Spinal cord (tissue), 10 donors: ENCODE results near the gene TNRC6B. TPM values are rescaled to one million over a fixed set of nuclear protein-coding genes. Genes with fewer than 3 reads are reported as not detected.
"Not testable (repeated sequence)": the region's sequence is repeated elsewhere in the genome, so short reads cannot be mapped to it uniquely, and the experiment has no call there.

ENCODE experiments used
- DNase-seq, 6 donors: peaks; one replicate each; pipeline versions ENCODE4 v3.0.0 to v3.0.0-alpha.2; 2013 to 2015; ENCODE audit warnings: low spot score in 6 of 6, low read depth in 4 of 6
- H3K27ac ChIP-seq: one replicate; pipeline ENCODE4 v1.5.1; 2013; ENCODE audit warnings: low read depth, low read length, control low read depth
- H3K27me3 ChIP-seq: one replicate; pipeline ENCODE4 v1.6.1; 2013; ENCODE audit warnings: low read length; ENCODE audit not compliant: control insufficient read depth, insufficient read depth
- H3K36me3 ChIP-seq: one replicate; pipeline ENCODE4 v1.6.1; 2013; ENCODE audit warnings: low read length; ENCODE audit not compliant: control insufficient read depth, insufficient read depth
- H3K4me1 ChIP-seq: one replicate; pipeline ENCODE4 v1.6.1; 2013; ENCODE audit warnings: low read length; ENCODE audit not compliant: control insufficient read depth, insufficient read depth
- H3K4me3 ChIP-seq: one replicate; pipeline ENCODE4 v1.5.1; 2013; ENCODE audit warnings: low read depth, low read length, control low read depth
- H3K9me3 ChIP-seq: one replicate; pipeline ENCODE4 v1.6.1; 2013; ENCODE audit warnings: low read length; ENCODE audit not compliant: control insufficient read depth, insufficient read depth
- WGBS: methylation state at CpG from one replicate; pipeline ENCODE4 v1.1.5; 2013; ENCODE audit warnings: missing lambda C conversion rate; ENCODE audit not compliant: insufficient coverage; 5-methylcytosine and 5-hydroxymethylcytosine counted together
- polyA plus RNA-seq, 2 donors: library from polyadenylated mRNA; unstranded; fragments of 120-200 nt; gene quantifications; one replicate each; pipeline ENCODE4 v1.2.1, GENCODE V29; 2013; ENCODE audit not compliant: insufficient read length in 2 of 2
- total RNA-seq, 2 donors: library from RNA; depleted of rRNA in 1 of 2; stranded (reverse); fragments of 120-200 nt in 1 of 2; fragments of >200 nt in 1 of 2; gene quantifications; one replicate each; pipeline versions ENCODE4 v1.2.3 to v1.2.4, GENCODE V29; 2013 to 2014
- donor health status: healthy.

TNRC6B gene
- total and polyA plus RNA-seq, 4 donors: 16.7 to 38.7 (median 26.5) TPM

GRCh38 chr22:40220316-40221054, 42.8 kb downstream of the TNRC6B start:
- Histone ChIP-seq H3K4me1 (peaks cover 46% of the 10 kb centered on the region), H3K27ac (peak overlapping the region; percentile 31), H3K36me3 (no peaks in the 10 kb centered on the region), H3K9me3 (no peaks in the 10 kb centered on the region), H3K27me3 (no peaks in the 10 kb centered on the region), H3K4me3 (no peak overlapping the region)
- 11% methylated on average over 3 of the region's 8 CpGs for WGBS
- peak in 3 of 6 donors; percentile 36 to 75 (median 69) for DNase-seq

GRCh38 chr22:40221055-40221414, 43.3 kb downstream of the TNRC6B start:
- Histone ChIP-seq H3K27me3 (no peaks in the 10 kb centered on the region), H3K9me3 (no peaks in the 10 kb centered on the region), H3K4me1 (peaks cover 41% of the 10 kb centered on the region), H3K27ac (peak overlapping the region; percentile 31), H3K4me3 (no peak overlapping the region), H3K36me3 (no peaks in the 10 kb centered on the region)
- WGBS: 100% methylated on average over 1 of the region's 5 CpGs
- DNase-seq: no peak

- H3K4me1 ChIP-seq: peaks cover 31% of the 10 kb centered on the region
- not testable (repeated sequence) for H3K27me3 ChIP-seq, H3K4me3 ChIP-seq, H3K36me3 ChIP-seq, H3K27ac ChIP-seq, H3K9me3 ChIP-seq, DNase-seq
- WGBS: 100% methylated on average over 2 of the region's 8 CpGs
Observed at GRCh38 chr22:40222979-40223378, 45.3 kb downstream of the TNRC6B start.

DNA sequence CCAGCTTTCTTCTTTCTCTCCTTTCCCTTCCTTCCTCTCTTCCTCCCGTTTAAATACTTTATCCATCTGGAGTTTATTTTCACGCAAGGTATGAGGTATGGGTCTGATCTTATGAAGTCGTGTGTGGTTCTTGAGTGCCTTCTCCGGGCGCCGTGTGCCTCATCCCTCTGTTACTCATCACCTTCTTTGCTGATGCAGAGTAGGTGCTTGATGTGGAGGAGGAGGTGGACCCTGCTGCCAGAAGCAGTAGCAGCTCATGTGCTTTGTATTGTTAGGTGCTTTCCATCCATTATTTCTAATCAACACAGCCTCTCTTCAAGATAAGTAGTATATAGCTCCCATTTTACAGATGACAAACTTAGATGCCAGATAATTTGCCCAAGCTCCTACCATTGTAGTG, 47.0 kb downstream of the TNRC6B start:
- no peak overlapping the region for H3K27ac ChIP-seq
- WGBS: no CpG with 5 or more reads among the region's 6 CpGs

GRCh38 chr22:40226620-40227019, 48.9 kb downstream of the TNRC6B start:
- Histone ChIP-seq H3K4me1 (peaks cover 13% of the 10 kb centered on the region), H3K4me3 (no peak overlapping the region)
- DNase-seq: no peak

More for the DNA sequence above, 47.0 kb downstream of the TNRC6B start:
- DNase-seq: no peak
- no peak overlapping the region for H3K4me3 ChIP-seq
- H3K4me1 ChIP-seq: peaks cover 22% of the 10 kb centered on the region
- H3K36me3 ChIP-seq: no peaks in the 10 kb centered on the region
- H3K9me3 ChIP-seq: no peaks in the 10 kb centered on the region
- H3K27me3 ChIP-seq: no peaks in the 10 kb centered on the region

GRCh38 chr22:40231618-40232313, 54.0 kb downstream of the TNRC6B start:
- DNase-seq: peak in 1 of 6 donors; percentile 34
- Histone ChIP-seq H3K27me3 (no peaks in the 10 kb centered on the region), H3K27ac (no peak overlapping the region), H3K4me1 (no peaks in the 10 kb centered on the region), H3K9me3 (no peaks in the 10 kb centered on the region), H3K4me3 (no peak overlapping the region), H3K36me3 (peaks cover 10% of the 10 kb centered on the region)
- WGBS: 84% methylated on average over 5 of the region's 6 CpGs

More at GRCh38 chr22:40226620-40227019, 48.9 kb downstream of the TNRC6B start:
- no peak overlapping the region for H3K27ac ChIP-seq
- no peaks in the 10 kb centered on the region for H3K27me3 ChIP-seq
- H3K36me3 ChIP-seq: peaks cover 5% of the 10 kb centered on the region
- no peaks in the 10 kb centered on the region for H3K9me3 ChIP-seq

GRCh38 chr22:40232624-40233023, 54.9 kb downstream of the TNRC6B start:
- Histone ChIP-seq H3K9me3 (no peaks in the 10 kb centered on the region), H3K36me3 (peaks cover 10% of the 10 kb centered on the region), H3K27ac (no peak overlapping the region), H3K27me3 (no peaks in the 10 kb centered on the region), H3K4me1 (no peaks in the 10 kb centered on the region), H3K4me3 (no peak overlapping the region)
- DNase-seq: no peak
- 93% methylated on average over 10 of the region's 15 CpGs for WGBS

GRCh38 chr22:40233886-40234285, 56.2 kb downstream of the TNRC6B start:
- Histone ChIP-seq H3K4me3 (no peak overlapping the region), H3K4me1 (peaks cover 3% of the 10 kb centered on the region), H3K27me3 (no peaks in the 10 kb centered on the region), H3K27ac (no peak overlapping the region), H3K9me3 (no peaks in the 10 kb centered on the region), H3K36me3 (peaks cover 10% of the 10 kb centered on the region)
- no peak for DNase-seq
- 94% methylated on average over 6 of the region's 8 CpGs for WGBS

- Histone ChIP-seq H3K9me3 (no peaks in the 10 kb centered on the region), H3K4me1 (peaks cover 6% of the 10 kb centered on the region), H3K36me3 (peaks cover 10% of the 10 kb centered on the region), H3K27me3 (no peaks in the 10 kb centered on the region), H3K27ac (no peak overlapping the region), H3K4me3 (no peak overlapping the region)
- DNase-seq: peak in 1 of 6 donors; percentile 73
Observed at GRCh38 chr22:40234658-40235057, 56.9 kb downstream of the TNRC6B start.

- peak in 1 of 6 donors; percentile 23 for DNase-seq
- Histone ChIP-seq H3K27me3 (no peaks in the 10 kb centered on the region), H3K27ac (no peak overlapping the region), H3K4me1 (peaks cover 8% of the 10 kb centered on the region), H3K36me3 (peaks cover 7% of the 10 kb centered on the region), H3K4me3 (no peak overlapping the region), H3K9me3 (no peaks in the 10 kb centered on the region)
- 56% methylated on average over 2 of the region's 5 CpGs for WGBS
Observed at GRCh38 chr22:40235308-40235707, 57.6 kb downstream of the TNRC6B start.
